LNCAP (cell line): ENCODE data around the gene SERINC5.

Experiments used
- TF ChIP-seq, protein P1 (sequence below): fragments of 450-650 bp; IDR thresholded peaks from 2 replicates; pipeline ENCODE4 v1.5.1; 2017; ENCODE audit warnings: mild to moderate bottlenecking

The SERINC5 gene

DNA sequence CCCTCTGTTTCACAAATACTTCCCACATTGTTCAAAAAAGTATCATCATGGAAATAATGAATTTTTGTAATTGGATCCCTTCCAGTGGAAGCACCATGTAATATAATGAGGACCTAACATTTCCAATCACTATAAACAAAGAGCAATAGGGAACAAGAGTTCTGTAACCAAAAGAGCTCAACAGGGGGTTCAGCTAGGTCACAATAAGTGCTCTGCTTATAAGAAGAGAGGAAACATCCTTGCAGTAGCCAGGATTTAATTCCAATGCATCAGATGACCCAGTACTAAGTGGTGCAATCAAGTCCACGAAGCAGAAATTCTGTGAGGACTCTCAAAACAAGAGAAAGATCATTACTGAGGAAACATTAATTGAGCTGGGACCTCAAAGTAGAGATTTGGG, 5.9 kb downstream of the SERINC5 start:
- TF ChIP-seq, protein P1, sequence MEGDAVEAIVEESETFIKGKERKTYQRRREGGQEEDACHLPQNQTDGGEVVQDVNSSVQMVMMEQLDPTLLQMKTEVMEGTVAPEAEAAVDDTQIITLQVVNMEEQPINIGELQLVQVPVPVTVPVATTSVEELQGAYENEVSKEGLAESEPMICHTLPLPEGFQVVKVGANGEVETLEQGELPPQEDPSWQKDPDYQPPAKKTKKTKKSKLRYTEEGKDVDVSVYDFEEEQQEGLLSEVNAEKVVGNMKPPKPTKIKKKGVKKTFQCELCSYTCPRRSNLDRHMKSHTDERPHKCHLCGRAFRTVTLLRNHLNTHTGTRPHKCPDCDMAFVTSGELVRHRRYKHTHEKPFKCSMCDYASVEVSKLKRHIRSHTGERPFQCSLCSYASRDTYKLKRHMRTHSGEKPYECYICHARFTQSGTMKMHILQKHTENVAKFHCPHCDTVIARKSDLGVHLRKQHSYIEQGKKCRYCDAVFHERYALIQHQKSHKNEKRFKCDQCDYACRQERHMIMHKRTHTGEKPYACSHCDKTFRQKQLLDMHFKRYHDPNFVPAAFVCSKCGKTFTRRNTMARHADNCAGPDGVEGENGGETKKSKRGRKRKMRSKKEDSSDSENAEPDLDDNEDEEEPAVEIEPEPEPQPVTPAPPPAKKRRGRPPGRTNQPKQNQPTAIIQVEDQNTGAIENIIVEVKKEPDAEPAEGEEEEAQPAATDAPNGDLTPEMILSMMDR: no peak

DNA sequence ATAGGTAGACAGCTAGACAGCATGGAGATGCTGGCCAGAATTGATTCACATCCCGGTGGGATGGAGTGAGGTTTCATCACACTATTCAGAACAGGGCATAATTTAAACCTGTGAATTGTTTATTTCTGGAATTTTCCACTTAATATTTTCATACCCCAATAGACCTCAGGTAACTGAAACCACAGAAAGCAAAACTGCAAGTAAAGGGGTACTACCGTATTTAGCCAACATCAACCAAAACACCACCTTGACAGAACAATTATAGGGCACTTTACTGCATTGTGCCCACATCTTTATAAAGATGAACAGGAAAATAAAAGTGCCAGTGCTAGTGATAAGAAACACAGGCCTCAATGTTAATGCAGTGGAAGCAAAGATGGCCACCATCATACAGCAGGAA, 7.5 kb downstream of the SERINC5 start:
- TF ChIP-seq, protein P1: no peak

DNA sequence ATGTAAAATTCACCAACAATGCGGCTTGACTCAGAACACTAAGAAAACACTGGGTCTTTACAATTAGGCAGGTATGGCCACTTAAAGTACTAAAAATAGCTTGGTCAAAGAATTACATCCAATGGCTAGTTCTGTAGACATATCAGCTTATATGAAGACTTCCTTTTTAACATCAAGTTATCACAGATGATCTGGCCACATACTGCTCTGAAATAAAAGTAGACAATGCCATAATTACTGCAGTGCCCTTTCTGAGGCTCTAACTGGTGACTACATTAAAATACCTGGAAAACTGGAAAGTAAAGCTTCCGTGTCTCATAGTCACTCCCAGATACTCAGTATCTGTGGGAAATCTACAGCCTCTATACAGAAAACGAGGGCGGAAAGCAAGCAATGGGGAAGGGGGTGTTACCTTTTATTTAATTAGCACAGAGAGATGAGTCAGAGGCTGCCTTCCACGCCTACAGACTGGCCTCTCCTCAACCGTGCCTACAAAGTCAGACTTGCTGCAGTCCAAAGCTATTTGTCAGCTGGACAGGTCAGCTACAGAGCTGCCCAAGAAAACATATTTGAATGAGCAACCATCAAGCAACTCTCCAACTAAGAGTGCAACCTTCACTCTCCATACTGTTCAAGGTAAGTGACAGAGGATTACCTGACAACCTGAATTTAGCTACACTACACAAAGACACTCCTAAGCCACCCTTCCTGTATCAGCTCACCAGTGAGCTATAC, 8.7 kb downstream of the SERINC5 start:
- TF ChIP-seq, protein P1: no peak

DNA sequence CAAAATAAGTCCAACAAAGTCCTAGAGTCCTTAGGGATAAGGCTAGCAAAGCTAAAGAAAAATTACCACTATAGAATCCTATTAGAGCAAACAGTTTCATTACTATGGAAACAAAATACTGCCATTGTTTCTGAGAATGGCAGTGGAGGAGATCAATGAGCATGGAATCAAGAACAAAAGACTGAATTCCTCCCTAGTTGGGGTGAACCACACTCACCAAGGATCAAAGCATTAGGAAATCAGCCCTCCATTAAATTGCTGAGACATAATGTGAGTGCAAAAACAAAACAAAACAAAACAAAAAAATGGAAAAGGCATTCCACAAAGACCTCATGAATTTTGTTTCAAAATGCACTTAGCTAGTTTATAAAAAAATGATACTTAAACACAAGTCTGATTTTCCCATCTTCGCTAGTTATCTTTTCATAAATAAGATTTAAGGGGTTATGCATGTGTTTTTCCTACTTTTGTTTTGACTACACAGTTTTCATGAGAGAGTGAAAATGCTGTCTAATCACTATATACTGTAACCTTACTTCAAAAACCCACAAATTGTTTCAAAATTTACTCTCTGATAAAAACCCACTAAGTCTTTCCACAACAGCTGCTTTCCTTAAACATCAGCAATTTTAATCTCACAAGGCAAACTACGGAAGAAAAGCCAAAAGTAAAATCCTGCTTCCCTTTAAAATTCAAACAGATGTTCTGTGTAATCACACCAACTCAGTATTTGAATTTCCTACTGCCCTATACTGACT, 9.7 kb downstream of the SERINC5 start:
- TF ChIP-seq, protein P1: no peak

DNA sequence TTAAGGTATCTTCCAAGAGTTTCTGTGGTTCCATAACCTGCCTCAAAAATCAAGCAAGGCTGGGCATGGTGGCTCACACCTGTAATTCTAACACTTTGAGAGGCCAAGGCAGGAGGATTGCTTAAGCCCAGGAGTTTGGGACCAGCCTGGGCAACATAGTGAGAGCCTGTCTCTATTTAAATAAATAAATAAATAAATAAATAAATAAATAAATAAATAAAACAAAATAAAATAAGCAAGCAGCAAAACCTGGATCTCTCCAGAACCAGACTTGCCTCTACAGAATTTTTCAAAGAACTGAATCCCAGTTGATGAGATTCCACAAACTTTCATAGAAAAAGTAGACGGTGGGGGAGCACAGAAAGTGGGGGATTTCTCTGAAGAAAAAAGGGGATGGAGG, 12.3 kb downstream of the SERINC5 start:
- TF ChIP-seq, protein P1: no peak

DNA sequence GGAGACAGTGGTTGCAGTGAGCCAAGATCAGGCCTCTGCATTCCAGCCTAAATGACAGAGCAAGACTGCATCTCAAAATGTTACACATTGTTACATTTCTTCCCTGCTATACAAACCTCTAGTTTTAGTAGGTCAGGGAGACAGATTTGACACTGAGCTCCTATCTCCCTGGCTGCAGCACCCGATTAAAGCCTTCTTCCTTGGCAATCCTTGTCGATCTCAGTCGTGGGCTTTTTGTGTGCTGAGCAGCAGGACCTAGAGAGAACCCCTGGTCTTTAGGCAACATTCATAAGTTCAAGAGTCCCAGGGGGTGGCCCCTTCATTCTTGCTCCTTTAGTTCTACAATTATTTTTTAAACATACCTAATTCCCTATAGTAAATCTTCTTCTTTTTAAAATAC, 13.0 kb downstream of the SERINC5 start:
- TF ChIP-seq, protein P1: no peak

DNA sequence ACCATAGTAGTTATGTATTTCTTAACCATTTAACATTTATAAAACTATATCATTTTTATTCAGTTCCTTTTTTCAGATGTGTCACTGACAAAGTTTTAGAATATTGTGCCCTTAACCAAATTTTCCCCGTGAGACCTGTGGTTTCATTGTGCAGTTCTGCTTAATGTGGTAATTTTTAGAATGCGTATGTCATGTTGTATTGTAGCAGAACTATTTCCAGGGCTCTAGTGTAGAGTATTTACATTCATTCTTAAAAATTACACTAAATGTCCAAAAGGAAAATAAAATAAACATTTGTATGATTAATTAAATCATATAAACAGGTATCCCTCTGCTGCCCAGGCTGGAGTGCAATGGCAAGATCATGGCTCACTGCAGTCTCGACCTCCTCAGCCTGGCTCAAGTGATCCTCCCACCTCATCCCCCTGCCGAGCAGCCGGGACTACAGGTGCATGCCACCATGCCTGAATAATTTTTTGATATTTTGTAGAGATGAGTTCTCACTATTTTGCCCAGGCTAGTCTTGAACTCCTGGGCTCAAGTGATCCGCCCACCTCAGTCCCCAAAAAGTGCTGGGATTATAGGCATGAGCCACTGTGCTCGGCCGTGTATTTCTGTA, 15.4 kb downstream of the SERINC5 start:
- TF ChIP-seq, protein P1: no peak
